Loucy (cell line): Measurements from ENCODE around the gene RIN3.

Experiments used
- H2AFZ ChIP-seq: fragments of 200-600 bp; sonication (generic); 2 replicates; pipeline ENCODE4 v1.6.0; 2016; ENCODE audit warnings: antibody characterized with exemption, mild to moderate bottlenecking, low read length, moderate library complexity
- H3F3A ChIP-seq: fragments of 200-600 bp; 2 replicates; pipeline ENCODE4 v1.6.0; 2016; ENCODE audit warnings: antibody characterized with exemption, low read depth, mild to moderate bottlenecking
- H3K27me3 ChIP-seq: fragments of 200-600 bp; sonication (generic); 2 replicates; pipeline ENCODE4 v1.6.1; 2014; ENCODE audit warnings: low read length, mild to moderate bottlenecking; ENCODE audit not compliant: insufficient read depth, poor library complexity, severe bottlenecking
- H3K36me3 ChIP-seq: fragments of 200-600 bp; sonication (generic); 2 replicates; pipeline ENCODE4 v1.6.1; 2016; ENCODE audit warnings: low read length; ENCODE audit not compliant: insufficient read depth
- H3K4me1 ChIP-seq: fragments of 200-600 bp; sonication (generic); 2 replicates; pipeline ENCODE4 v1.5.1; 2014; ENCODE audit warnings: low read length, mild to moderate bottlenecking; ENCODE audit not compliant: insufficient read depth, poor library complexity, severe bottlenecking
- H3K4me2 ChIP-seq: fragments of 200-600 bp; sonication (generic); 2 replicates; pipeline ENCODE4 v1.6.0; 2014; ENCODE audit warnings: antibody characterized with exemption, low read length, low read depth, mild to moderate bottlenecking; ENCODE audit not compliant: poor library complexity, severe bottlenecking
- H3K4me3 ChIP-seq: fragments of 200-600 bp; sonication (generic); 2 replicates; pipeline ENCODE4 v1.5.1; 2014; ENCODE audit warnings: low read length, mild to moderate bottlenecking, mixed read lengths; ENCODE audit not compliant: poor library complexity, severe bottlenecking
- H3K79me2 ChIP-seq: fragments of 200-600 bp; sonication (generic); 2 replicates; pipeline ENCODE4 v1.6.1; 2014; ENCODE audit warnings: low read length; ENCODE audit not compliant: insufficient read depth
- H3K9ac ChIP-seq: fragments of 200-600 bp; sonication (generic); 2 replicates; pipeline ENCODE4 v1.6.0; 2014; ENCODE audit warnings: mild to moderate bottlenecking, low read depth, low read length, moderate library complexity; ENCODE audit not compliant: poor library complexity, severe bottlenecking
- H3K9me2 ChIP-seq: fragments of 200-600 bp; sonication (generic); replicated peaks from 2 replicates; pipeline ENCODE4 v1.6.1; 2016; ENCODE audit warnings: low read depth, low read length, mixed read lengths
- H3K9me3 ChIP-seq: fragments of 200-600 bp; sonication (generic); 2 replicates; pipeline ENCODE4 v1.6.1; 2014; ENCODE audit warnings: mild to moderate bottlenecking, antibody characterized with exemption, low read length, low read depth; ENCODE audit not compliant: insufficient read depth
- H4K20me1 ChIP-seq: fragments of 200-600 bp; sonication (generic); 2 replicates; pipeline ENCODE4 v1.6.0; 2014; ENCODE audit warnings: antibody characterized with exemption, low read length, mild to moderate bottlenecking; ENCODE audit not compliant: insufficient read depth, poor library complexity, severe bottlenecking
- CTCF ChIP-seq: fragments of 200-600 bp; sonication (generic); conservative IDR thresholded peaks from 2 replicates; pipeline ENCODE4 v1.5.1; 2014; ENCODE audit warnings: mild to moderate bottlenecking, antibody characterized with exemption, low read length
- EZH2phosphoT487 ChIP-seq: fragments of 200-600 bp; IDR thresholded peaks from 2 replicates; pipeline ENCODE4 v1.6.1; 2018; ENCODE audit warnings: antibody characterized with exemption, mild to moderate bottlenecking, moderate library complexity, borderline replicate concordance

RIN3 gene

DNA sequence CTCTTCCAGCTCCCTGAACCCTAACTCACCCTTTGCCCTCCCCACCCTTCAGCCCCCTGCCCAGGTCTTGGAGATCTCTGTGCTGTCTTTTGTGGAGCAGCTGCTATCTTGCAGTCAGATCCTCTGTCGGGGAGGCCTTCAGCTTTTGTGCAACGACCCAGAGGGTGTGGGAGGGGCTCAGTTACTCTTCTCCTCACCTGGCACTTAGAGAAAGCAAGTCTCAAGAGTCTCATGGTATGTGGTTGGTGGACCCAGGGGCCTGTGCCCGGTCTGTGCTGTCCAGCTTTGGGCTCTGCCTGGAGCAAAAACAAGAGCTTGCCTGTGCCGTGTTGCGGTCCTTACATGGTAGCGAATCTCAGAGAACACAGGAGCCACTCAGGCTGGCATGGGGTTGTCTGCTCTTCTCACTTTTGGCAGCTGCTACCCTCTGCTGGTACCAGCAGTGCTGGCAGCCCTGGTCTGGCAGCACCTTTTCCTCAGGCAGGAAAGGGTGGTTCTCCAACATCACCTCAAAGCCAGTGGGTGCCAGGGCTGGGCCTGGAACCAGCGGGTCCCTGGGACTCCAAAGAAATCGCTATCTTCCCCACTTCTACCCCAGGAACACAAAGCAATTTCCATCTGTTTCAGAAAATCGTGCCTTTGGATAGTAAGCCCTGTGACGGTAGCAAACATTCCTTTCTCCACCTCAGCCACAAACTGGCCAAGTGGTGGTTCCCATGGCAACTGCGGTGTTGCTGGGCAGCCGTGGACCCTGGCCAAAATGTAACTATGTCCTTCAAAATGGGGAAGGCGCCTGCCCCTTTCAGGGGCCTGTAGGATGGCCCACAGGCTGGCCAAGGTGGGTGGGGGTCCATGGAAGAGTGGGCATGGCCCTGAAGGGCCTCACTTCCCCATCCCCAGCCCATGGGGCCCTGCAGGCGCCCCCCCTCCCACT lies 90.0 kb downstream of the RIN3 start:
- Histone ChIP-seq H3K36me3 (peaks cover 17% of the 10 kb centered on the region; the same call in 1 of the 2 replicates), H3F3A (no peaks in the 10 kb centered on the region)

GRCh38 chr14:92605274-92605940 lies 91.8 kb downstream of the RIN3 start:
- H3K9ac ChIP-seq = no peak overlapping the region
- TF ChIP-seq EZH2phosphoT487 = no peak
- no peak for TF ChIP-seq CTCF
- peaks cover 22% of the 10 kb centered on the region; the same call in 1 of the 2 replicates for H3K79me2 ChIP-seq
- peaks cover 4% of the 10 kb centered on the region for H4K20me1 ChIP-seq
- no peak overlapping the region for H3K4me3 ChIP-seq
- H3K9me3 ChIP-seq = no peaks in the 10 kb centered on the region
- no peaks in the 10 kb centered on the region for H3K27me3 ChIP-seq
- no peaks in the 10 kb centered on the region for H3K9me2 ChIP-seq
- H2AFZ ChIP-seq = no peak overlapping the region
- H3F3A ChIP-seq = no peaks in the 10 kb centered on the region
- peaks cover 9% of the 10 kb centered on the region for H3K4me1 ChIP-seq
- H3K36me3 ChIP-seq = peaks cover 15% of the 10 kb centered on the region; the same call in 1 of the 2 replicates
- no peak overlapping the region for H3K4me2 ChIP-seq

More for the DNA sequence above, 90.0 kb downstream of the RIN3 start:
- Histone ChIP-seq H3K4me3 (no peak overlapping the region), H3K9me2 (no peaks in the 10 kb centered on the region), H2AFZ (no peak overlapping the region), H3K4me1 (peaks cover 6% of the 10 kb centered on the region), H3K9me3 (no peaks in the 10 kb centered on the region), H3K79me2 (peaks cover 16% of the 10 kb centered on the region; the same call in 1 of the 2 replicates), H4K20me1 (peaks cover 3% of the 10 kb centered on the region), H3K27me3 (no peaks in the 10 kb centered on the region), H3K9ac (no peak overlapping the region), H3K4me2 (no peak overlapping the region)
- no peak for TF ChIP-seq EZH2phosphoT487
- TF ChIP-seq CTCF = peak; percentile 52

GRCh38 chr14:92607251-92607650 lies 93.7 kb downstream of the RIN3 start:
- Histone ChIP-seq H3K27me3 (no peaks in the 10 kb centered on the region), H3K9me3 (0 out of 2 replicates have a peak, but pooled peaks cover 3% of the 10 kb centered on the region), H3K4me1 (peaks cover 11% of the 10 kb centered on the region), H3K9me2 (no peaks in the 10 kb centered on the region), H2AFZ (no peak overlapping the region), H3F3A (no peaks in the 10 kb centered on the region), H4K20me1 (peaks cover 3% of the 10 kb centered on the region), H3K36me3 (peaks cover 30% of the 10 kb centered on the region; the same call in 1 of the 2 replicates), H3K9ac (no peak overlapping the region), H3K79me2 (peaks cover 20% of the 10 kb centered on the region; the same call in 1 of the 2 replicates), H3K4me3 (no peak overlapping the region), H3K4me2 (no peak overlapping the region)
- no peak for TF ChIP-seq CTCF
- TF ChIP-seq EZH2phosphoT487 = no peak
